Measurements from ENCODE around the gene DCAF5. TPM values are rescaled to one million over a fixed set of nuclear protein-coding genes. Genes with fewer than 3 reads are reported as not detected.
A peak's percentile ranks its signal among the peaks of the same experiment; 100 is the strongest.

DCAF5 gene
- total and polyA plus RNA-seq, 2 of the 13 experiments (the other 11 are each of a cell fraction or from before 2014, with no cell fraction given) = 13.4 to 31.6 TPM

DNA sequence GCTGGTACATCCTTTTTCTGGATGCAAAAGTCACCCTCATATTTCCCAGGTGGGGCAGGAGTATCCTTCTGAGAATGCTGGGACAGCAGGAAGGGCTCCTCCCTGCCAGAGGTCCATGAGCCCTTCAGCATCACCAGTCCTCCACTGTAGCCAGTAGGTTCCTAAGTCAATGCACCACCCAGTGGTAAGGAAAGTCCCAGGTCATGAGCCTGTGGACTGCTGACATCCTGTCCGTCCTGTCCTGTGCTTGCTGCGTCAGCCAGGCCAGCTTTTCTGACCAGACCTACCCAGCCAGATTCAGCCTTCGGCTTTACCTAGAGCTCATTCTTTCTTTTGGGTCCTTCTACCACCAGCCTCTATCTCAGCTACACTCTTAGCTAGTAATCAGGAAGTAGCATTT lies 150.8 kb downstream of the DCAF5 start (continued):
- TF ChIP-seq ZNF367 (CRISPR knock-in tag; IDR thresholded peaks at IDR 0.05; ENCODE audit: borderline replicate concordance) (no peak), NR2F2 (IDR thresholded peaks at IDR 0.05; ENCODE audit: borderline replicate concordance, low read depth) (no peak), MATR3 (CRISPR knock-in tag; IDR thresholded peaks at IDR 0.05) (no peak), RAD21 (CRISPR knock-in tag; IDR thresholded peaks at IDR 0.05) (peak; percentile 69; the same call in 1 of the 2 replicates), MBD4 (IDR thresholded peaks at IDR 0.05; ENCODE audit: borderline replicate concordance, low read length) (no peak), RFX5 (IDR thresholded peaks at IDR 0.05; ENCODE audit: low read depth, low read length) (no peak), ZBTB38 (CRISPR knock-in tag; IDR thresholded peaks at IDR 0.05) (0 out of 2 replicates have a peak, but pooled peaks have one; percentile 36), DPF2 (CRISPR knock-in tag; IDR thresholded peaks at IDR 0.05; ENCODE audit: borderline replicate concordance, low read depth) (no peak), SOX13 (IDR thresholded peaks at IDR 0.05) (no peak), SOX13 (CRISPR knock-in tag; conservative IDR thresholded peaks at IDR 0.05 in 1 of 2, IDR thresholded peaks at IDR 0.05 in 1 of 2) (no peak), BHLHE40 (IDR thresholded peaks at IDR 0.05; ENCODE audit: low read length) (no peak), ARNTL (CRISPR knock-in tag; IDR thresholded peaks at IDR 0.05) (no peak), ZMAT3 (CRISPR knock-in tag; conservative IDR thresholded peaks at IDR 0.05) (no peak), ZNF563 (CRISPR knock-in tag; IDR thresholded peaks at IDR 0.05) (no peak), CBX5 (CRISPR knock-in tag; IDR thresholded peaks at IDR 0.05; ENCODE audit: borderline replicate concordance) (peak; percentile 40; the same call in 1 of the 2 replicates), ZNF460 (CRISPR knock-in tag; IDR thresholded peaks at IDR 0.05; ENCODE audit: borderline replicate concordance) (no peak), NR2F6 (IDR thresholded peaks at IDR 0.05) (no peak), NR2F6 (CRISPR knock-in tag; IDR thresholded peaks at IDR 0.05) (peak; percentile 46; the same call in 1 of the 2 replicates), SAP130 (CRISPR knock-in tag; IDR thresholded peaks at IDR 0.05; ENCODE audit: low read depth) (peak; percentile 54), HOXA7 (CRISPR knock-in tag; IDR thresholded peaks at IDR 0.05) (no peak)
- TF ChIP-seq, protein P1, sequence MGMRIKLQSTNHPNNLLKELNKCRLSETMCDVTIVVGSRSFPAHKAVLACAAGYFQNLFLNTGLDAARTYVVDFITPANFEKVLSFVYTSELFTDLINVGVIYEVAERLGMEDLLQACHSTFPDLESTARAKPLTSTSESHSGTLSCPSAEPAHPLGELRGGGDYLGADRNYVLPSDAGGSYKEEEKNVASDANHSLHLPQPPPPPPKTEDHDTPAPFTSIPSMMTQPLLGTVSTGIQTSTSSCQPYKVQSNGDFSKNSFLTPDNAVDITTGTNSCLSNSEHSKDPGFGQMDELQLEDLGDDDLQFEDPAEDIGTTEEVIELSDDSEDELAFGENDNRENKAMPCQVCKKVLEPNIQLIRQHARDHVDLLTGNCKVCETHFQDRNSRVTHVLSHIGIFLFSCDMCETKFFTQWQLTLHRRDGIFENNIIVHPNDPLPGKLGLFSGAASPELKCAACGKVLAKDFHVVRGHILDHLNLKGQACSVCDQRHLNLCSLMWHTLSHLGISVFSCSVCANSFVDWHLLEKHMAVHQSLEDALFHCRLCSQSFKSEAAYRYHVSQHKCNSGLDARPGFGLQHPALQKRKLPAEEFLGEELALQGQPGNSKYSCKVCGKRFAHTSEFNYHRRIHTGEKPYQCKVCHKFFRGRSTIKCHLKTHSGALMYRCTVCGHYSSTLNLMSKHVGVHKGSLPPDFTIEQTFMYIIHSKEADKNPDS (CRISPR knock-in tag; IDR thresholded peaks at IDR 0.05) = no peak
- TF ChIP-seq, protein P2, sequence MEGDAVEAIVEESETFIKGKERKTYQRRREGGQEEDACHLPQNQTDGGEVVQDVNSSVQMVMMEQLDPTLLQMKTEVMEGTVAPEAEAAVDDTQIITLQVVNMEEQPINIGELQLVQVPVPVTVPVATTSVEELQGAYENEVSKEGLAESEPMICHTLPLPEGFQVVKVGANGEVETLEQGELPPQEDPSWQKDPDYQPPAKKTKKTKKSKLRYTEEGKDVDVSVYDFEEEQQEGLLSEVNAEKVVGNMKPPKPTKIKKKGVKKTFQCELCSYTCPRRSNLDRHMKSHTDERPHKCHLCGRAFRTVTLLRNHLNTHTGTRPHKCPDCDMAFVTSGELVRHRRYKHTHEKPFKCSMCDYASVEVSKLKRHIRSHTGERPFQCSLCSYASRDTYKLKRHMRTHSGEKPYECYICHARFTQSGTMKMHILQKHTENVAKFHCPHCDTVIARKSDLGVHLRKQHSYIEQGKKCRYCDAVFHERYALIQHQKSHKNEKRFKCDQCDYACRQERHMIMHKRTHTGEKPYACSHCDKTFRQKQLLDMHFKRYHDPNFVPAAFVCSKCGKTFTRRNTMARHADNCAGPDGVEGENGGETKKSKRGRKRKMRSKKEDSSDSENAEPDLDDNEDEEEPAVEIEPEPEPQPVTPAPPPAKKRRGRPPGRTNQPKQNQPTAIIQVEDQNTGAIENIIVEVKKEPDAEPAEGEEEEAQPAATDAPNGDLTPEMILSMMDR (CRISPR knock-in tag; IDR thresholded peaks at IDR 0.05) = peak; percentile 89
- TF ChIP-seq, protein P3, sequence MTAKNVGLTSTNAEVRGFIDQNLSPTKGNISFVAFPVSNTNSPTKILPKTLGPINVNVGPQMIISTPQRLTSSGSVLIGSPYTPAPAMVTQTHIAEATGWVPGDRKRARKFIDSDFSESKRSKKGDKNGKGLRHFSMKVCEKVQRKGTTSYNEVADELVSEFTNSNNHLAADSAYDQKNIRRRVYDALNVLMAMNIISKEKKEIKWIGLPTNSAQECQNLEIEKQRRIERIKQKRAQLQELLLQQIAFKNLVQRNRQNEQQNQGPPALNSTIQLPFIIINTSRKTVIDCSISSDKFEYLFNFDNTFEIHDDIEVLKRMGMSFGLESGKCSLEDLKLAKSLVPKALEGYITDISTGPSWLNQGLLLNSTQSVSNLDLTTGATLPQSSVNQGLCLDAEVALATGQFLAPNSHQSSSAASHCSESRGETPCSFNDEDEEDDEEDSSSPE (CRISPR knock-in tag; IDR thresholded peaks at IDR 0.05) = no peak
- TF ChIP-seq, protein P4, sequence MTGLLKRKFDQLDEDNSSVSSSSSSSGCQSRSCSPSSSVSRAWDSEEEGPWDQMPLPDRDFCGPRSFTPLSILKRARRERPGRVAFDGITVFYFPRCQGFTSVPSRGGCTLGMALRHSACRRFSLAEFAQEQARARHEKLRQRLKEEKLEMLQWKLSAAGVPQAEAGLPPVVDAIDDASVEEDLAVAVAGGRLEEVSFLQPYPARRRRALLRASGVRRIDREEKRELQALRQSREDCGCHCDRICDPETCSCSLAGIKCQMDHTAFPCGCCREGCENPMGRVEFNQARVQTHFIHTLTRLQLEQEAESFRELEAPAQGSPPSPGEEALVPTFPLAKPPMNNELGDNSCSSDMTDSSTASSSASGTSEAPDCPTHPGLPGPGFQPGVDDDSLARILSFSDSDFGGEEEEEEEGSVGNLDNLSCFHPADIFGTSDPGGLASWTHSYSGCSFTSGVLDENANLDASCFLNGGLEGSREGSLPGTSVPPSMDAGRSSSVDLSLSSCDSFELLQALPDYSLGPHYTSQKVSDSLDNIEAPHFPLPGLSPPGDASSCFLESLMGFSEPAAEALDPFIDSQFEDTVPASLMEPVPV (CRISPR knock-in tag; IDR thresholded peaks at IDR 0.05) = no peak
- TF ChIP-seq, protein P5, sequence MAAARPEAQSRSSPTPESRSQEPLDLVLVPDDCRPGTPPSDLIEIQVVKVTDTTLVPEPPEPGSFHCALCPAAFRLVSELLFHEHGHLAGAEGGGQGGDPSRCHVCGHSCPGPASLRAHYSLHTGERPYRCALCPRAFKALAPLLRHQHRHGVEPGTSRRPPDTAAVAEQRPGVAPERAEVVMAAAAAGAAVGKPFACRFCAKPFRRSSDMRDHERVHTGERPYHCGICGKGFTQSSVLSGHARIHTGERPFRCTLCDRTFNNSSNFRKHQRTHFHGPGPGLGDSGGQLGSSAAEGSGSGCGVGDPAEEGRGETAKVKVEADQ (CRISPR knock-in tag; IDR thresholded peaks at IDR 0.05; ENCODE audit: borderline replicate concordance) = no peak

Data from HepG2 (cell line).